DOHH2 (cell line): ENCODE data around the gene MYBPC3.
"Not testable (repeated sequence)": the region's sequence is repeated elsewhere in the genome, so short reads cannot be mapped to it uniquely, and the experiment has no call there.

Experiments
- H3F3A ChIP-seq: fragments of 200-600 bp; sonication (generic), shearing (Covaris generic); 2 replicates; pipeline ENCODE4 v1.6.0; 2016; ENCODE audit warnings: antibody characterized with exemption, mild to moderate bottlenecking; ENCODE audit not compliant: control insufficient read depth, insufficient read depth
- H3K27ac ChIP-seq: fragments of 200-600 bp; sonication (generic); 2 replicates; pipeline ENCODE4 v1.5.1; 2014; ENCODE audit warnings: low read depth, mild to moderate bottlenecking, low read length, moderate library complexity
- H3K27me3 ChIP-seq: fragments of 200-600 bp; sonication (generic); 2 replicates; pipeline ENCODE4 v1.6.1; 2014; ENCODE audit warnings: mild to moderate bottlenecking, low read length, mixed read lengths; ENCODE audit not compliant: control insufficient read depth
- H3K36me3 ChIP-seq: fragments of 200-600 bp; sonication (generic); 2 replicates; pipeline ENCODE4 v1.6.1; 2014; ENCODE audit warnings: mild to moderate bottlenecking, low read length, moderate library complexity, mixed read lengths; ENCODE audit not compliant: control insufficient read depth
- H3K4me1 ChIP-seq: fragments of 200-600 bp; sonication (generic); 2 replicates; pipeline ENCODE4 v1.6.1; 2014; ENCODE audit warnings: mild to moderate bottlenecking, low read length, mixed read lengths; ENCODE audit not compliant: control insufficient read depth
- H3K4me2 ChIP-seq: fragments of 200-600 bp; sonication (generic); 2 replicates; pipeline ENCODE4 v1.6.0; 2014; ENCODE audit warnings: mild to moderate bottlenecking, low read length, moderate library complexity
- H3K4me3 ChIP-seq: fragments of 200-600 bp; sonication (generic); 2 replicates; pipeline ENCODE4 v1.5.1; 2014; ENCODE audit warnings: mild to moderate bottlenecking, low read length, mixed read lengths
- H3K79me2 ChIP-seq: fragments of 200-600 bp; sonication (generic); 2 replicates; pipeline ENCODE4 v1.6.1; 2014; ENCODE audit warnings: mild to moderate bottlenecking, low read length, mixed read lengths; ENCODE audit not compliant: control insufficient read depth
- H3K9me2 ChIP-seq: fragments of 200-600 bp; sonication (generic); replicated peaks from 2 replicates; pipeline ENCODE4 v1.6.1; 2014; ENCODE audit warnings: mild to moderate bottlenecking, low read length, mixed read lengths; ENCODE audit not compliant: control insufficient read depth
- H3K9me3 ChIP-seq: fragments of 200-600 bp; sonication (generic); 2 replicates; pipeline ENCODE4 v1.6.1; 2014; ENCODE audit warnings: antibody characterized with exemption, low read length, mixed read lengths; ENCODE audit not compliant: control insufficient read depth, insufficient read depth
- H4K20me1 ChIP-seq: fragments of 200-600 bp; sonication (generic); 2 replicates; pipeline ENCODE4 v1.6.0; 2014; ENCODE audit warnings: low read depth, mild to moderate bottlenecking, antibody characterized with exemption, low read length, moderate library complexity; ENCODE audit not compliant: control insufficient read depth, insufficient read depth
- CTCF ChIP-seq: fragments of 200-600 bp; sonication (generic); IDR thresholded peaks from one replicate; pipeline ENCODE4 v1.5.1; 2014; ENCODE audit warnings: antibody characterized with exemption, mild to moderate bottlenecking, low read depth, low read length; ENCODE audit not compliant: poor library complexity, severe bottlenecking
- EZH2phosphoT487 ChIP-seq: fragments of 200-600 bp; sonication (generic); IDR thresholded peaks from 2 replicates; pipeline ENCODE4 v1.6.1; 2017; ENCODE audit warnings: borderline replicate concordance, mild to moderate bottlenecking, antibody characterized with exemption, low read length, moderate library complexity, mixed read lengths

Gene MYBPC3

GRCh38 chr11:47337229-47337924, 15.1 kb downstream of the MYBPC3 start:
- H3K27ac ChIP-seq: no peak overlapping the region

GRCh38 chr11:47336595-47336994, 15.9 kb downstream of the MYBPC3 start:
- Histone ChIP-seq H3K9me3 (no peaks in the 10 kb centered on the region), H3K4me2 (no peak overlapping the region), H3K27me3 (no peaks in the 10 kb centered on the region), H4K20me1 (no peaks in the 10 kb centered on the region), H3K36me3 (no peaks in the 10 kb centered on the region), H3K4me1 (no peaks in the 10 kb centered on the region), H3K79me2 (no peaks in the 10 kb centered on the region), H3K27ac (no peak overlapping the region), H3F3A (no peaks in the 10 kb centered on the region), H3K4me3 (no peak overlapping the region), H3K9me2 (no peaks in the 10 kb centered on the region)
- TF ChIP-seq CTCF (no peak), EZH2phosphoT487 (no peak)

More at GRCh38 chr11:47337229-47337924, 15.1 kb downstream of the MYBPC3 start:
- no peaks in the 10 kb centered on the region for H3K27me3 ChIP-seq
- no peaks in the 10 kb centered on the region for H3K4me1 ChIP-seq
- no peak overlapping the region for H3K4me2 ChIP-seq
- no peak overlapping the region for H3K4me3 ChIP-seq
- H3K9me3 ChIP-seq: no peaks in the 10 kb centered on the region
- H3K9me2 ChIP-seq: no peaks in the 10 kb centered on the region
- no peaks in the 10 kb centered on the region for H3F3A ChIP-seq
- no peaks in the 10 kb centered on the region for H3K79me2 ChIP-seq
- no peaks in the 10 kb centered on the region for H4K20me1 ChIP-seq
- no peaks in the 10 kb centered on the region for H3K36me3 ChIP-seq
- TF ChIP-seq CTCF (no peak), EZH2phosphoT487 (no peak)

GRCh38 chr11:47335733-47336132, 16.8 kb downstream of the MYBPC3 start:
- Histone ChIP-seq H3K9me3 (no peaks in the 10 kb centered on the region), H3K36me3 (no peaks in the 10 kb centered on the region), H3K4me2 (no peak overlapping the region), H3K27me3 (no peaks in the 10 kb centered on the region), H3K4me3 (no peak overlapping the region), H3F3A (no peaks in the 10 kb centered on the region), H3K4me1 (no peaks in the 10 kb centered on the region), H3K9me2 (no peaks in the 10 kb centered on the region), H3K27ac (no peak overlapping the region), H3K79me2 (no peaks in the 10 kb centered on the region), H4K20me1 (no peaks in the 10 kb centered on the region)
- TF ChIP-seq EZH2phosphoT487: no peak
- no peak for TF ChIP-seq CTCF

DNA sequence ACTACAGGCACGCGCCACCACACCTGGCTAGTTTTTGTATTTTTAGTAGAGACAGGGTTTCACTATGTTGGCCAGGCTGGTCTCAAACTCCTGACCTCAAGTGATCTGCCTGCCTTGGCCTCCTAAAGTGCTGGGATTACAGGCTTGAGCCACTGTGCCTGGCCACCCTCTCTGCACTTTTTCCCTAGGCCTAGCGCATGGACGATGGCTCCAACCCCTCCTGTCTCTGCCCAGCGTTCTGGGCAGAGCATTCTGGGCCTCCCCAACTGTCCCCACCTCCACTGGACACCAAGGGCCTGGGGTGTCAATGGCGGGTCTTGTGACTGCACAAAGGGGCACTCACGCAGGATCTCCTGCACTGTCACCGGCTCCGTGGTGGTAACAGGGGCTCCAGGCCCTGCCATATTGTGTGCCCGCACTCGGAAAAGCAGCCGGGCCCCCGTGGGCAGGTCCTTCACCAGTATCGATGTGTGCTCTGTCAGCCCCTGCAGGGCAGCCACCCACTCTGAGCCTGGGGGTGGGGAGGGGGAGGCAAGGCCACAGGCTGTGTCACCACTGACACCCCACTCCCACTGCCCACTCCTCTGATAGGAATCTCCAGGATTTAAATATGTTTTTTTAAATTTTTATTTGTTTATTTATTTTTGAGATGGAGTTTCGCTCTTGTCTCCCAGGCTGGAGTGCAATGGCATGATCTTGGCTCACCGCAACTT, 17.6 kb downstream of the MYBPC3 start:
- H3K4me3 ChIP-seq, H3K27ac ChIP-seq, H3K4me2 ChIP-seq, H4K20me1 ChIP-seq, H3K9me3 ChIP-seq, H3K4me1 ChIP-seq, H3K9me2 ChIP-seq, H3K79me2 ChIP-seq, H3K27me3 ChIP-seq, H3K36me3 ChIP-seq, H3F3A ChIP-seq: not testable (repeated sequence)
